ENCODE measurements around the gene FBLN1. TPM values are rescaled to one million over a fixed set of nuclear protein-coding genes. Genes with fewer than 3 reads are reported as not detected.

FBLN1 gene
- total RNA-seq, 1 donor from 2014 or later = 211 TPM

DNA sequence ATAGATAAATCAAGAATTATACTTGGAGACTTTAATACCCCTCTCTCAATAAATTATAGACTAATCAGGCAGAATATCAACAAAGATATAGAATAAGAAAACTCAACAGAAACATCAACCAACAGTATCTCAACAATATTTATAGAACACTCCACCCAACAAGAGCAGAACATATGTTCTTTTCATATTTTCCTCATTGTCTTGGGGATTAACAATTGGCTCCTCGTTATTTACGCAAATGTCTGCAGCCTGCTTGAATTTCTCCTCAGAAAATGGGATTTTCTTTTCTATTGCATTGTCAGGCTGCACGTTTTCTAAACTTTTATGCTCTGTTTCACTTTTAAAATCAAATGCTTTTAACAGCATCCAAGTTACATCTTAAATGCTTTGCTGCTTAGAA, 37.0 kb upstream of the FBLN1 start:
- H3K4me1 Mint-ChIP-seq (ENCODE audit: unreplicated experiment) = peaks cover 31% of the 10 kb centered on the region
- no peaks in the 10 kb centered on the region for H3K27me3 Mint-ChIP-seq (ENCODE audit: unreplicated experiment)
- no peak overlapping the region for H3K4me3 Mint-ChIP-seq (ENCODE audit: unreplicated experiment)
- no peak overlapping the region for H3K27ac Mint-ChIP-seq (ENCODE audit: unreplicated experiment)
- no peak for DNase-seq (ENCODE audit: extremely low spot score, unreplicated experiment)
- peaks cover 2% of the 10 kb centered on the region for H3K36me3 Mint-ChIP-seq (ENCODE audit: unreplicated experiment)
- TF ChIP-seq, protein P1, sequence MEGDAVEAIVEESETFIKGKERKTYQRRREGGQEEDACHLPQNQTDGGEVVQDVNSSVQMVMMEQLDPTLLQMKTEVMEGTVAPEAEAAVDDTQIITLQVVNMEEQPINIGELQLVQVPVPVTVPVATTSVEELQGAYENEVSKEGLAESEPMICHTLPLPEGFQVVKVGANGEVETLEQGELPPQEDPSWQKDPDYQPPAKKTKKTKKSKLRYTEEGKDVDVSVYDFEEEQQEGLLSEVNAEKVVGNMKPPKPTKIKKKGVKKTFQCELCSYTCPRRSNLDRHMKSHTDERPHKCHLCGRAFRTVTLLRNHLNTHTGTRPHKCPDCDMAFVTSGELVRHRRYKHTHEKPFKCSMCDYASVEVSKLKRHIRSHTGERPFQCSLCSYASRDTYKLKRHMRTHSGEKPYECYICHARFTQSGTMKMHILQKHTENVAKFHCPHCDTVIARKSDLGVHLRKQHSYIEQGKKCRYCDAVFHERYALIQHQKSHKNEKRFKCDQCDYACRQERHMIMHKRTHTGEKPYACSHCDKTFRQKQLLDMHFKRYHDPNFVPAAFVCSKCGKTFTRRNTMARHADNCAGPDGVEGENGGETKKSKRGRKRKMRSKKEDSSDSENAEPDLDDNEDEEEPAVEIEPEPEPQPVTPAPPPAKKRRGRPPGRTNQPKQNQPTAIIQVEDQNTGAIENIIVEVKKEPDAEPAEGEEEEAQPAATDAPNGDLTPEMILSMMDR (IDR thresholded peaks at IDR 0.05) = no peak
- peaks cover 9% of the 10 kb centered on the region for H3K9me3 Mint-ChIP-seq (ENCODE audit: unreplicated experiment)

DNA sequence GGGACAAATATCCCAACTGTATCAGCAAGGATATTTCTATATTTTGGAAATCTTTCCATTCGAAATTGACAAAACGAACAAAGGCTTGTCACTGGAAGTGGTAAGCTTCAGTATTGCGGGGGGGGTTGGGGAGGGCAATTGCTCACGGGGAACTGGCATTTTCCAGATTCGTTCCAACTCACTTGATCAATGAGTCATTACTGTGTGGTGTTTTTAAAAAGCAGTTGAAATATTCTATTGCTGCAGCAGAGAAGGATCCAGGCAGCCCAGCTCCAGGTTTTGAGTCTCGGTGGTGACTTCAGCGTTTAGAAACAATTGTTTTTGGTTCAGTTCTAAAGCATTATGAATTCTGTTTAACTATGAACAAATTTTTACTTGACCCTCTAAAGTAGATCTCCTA, 33.8 kb upstream of the FBLN1 start:
- peaks cover 9% of the 10 kb centered on the region for H3K9me3 Mint-ChIP-seq (ENCODE audit: unreplicated experiment)
- H3K27ac Mint-ChIP-seq (ENCODE audit: unreplicated experiment) = peak overlapping the region; percentile 72
- TF ChIP-seq, protein P1 (IDR thresholded peaks at IDR 0.05) = no peak
- H3K36me3 Mint-ChIP-seq (ENCODE audit: unreplicated experiment) = peaks cover 2% of the 10 kb centered on the region
- no peak for DNase-seq (ENCODE audit: extremely low spot score, unreplicated experiment)
- no peaks in the 10 kb centered on the region for H3K27me3 Mint-ChIP-seq (ENCODE audit: unreplicated experiment)
- H3K4me3 Mint-ChIP-seq (ENCODE audit: unreplicated experiment) = no peak overlapping the region
- H3K4me1 Mint-ChIP-seq (ENCODE audit: unreplicated experiment) = peaks cover 46% of the 10 kb centered on the region

DNA sequence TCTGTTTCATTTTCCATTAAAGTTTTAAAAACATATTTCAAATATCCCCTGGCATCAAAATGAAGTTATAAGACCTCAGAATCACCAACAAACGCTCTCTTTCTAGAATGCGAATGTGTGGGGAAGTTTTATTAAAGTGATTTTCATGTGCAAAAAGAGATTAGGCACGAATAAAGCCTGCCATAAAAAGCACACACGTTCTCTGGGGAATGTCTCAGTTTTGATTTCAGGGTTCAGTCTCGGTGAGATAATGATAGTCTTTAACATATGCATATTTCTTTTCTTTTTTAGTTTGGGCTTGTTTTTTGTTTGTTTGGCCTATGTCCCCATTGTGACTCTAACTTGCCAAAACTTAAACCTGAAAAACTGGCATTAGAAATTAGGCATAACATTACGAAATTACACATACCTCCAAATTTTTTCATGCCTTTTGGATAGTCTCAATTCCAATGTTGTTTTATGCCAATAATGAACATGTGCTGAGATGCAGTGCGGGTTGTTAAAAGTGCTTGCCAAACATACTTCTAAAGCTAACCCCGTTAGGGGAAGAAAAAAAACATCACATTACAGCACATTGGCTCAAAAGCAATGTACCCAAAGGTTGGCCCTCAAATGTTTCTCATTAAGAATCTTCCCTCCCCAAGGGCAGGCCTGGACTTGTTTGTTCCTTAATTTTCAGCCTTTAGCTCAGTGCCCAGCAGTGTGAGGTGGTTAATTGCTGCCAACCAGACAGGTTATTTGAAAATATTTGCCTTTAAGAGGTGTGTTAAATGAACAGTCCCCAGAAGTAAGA, 33.2 kb upstream of the FBLN1 start:
- peak overlapping the region; percentile 72 for H3K27ac Mint-ChIP-seq (ENCODE audit: unreplicated experiment)
- no peak for DNase-seq (ENCODE audit: extremely low spot score, unreplicated experiment)
- H3K9me3 Mint-ChIP-seq (ENCODE audit: unreplicated experiment) = peaks cover 9% of the 10 kb centered on the region
- H3K36me3 Mint-ChIP-seq (ENCODE audit: unreplicated experiment) = peaks cover 2% of the 10 kb centered on the region
- no peak overlapping the region for H3K4me3 Mint-ChIP-seq (ENCODE audit: unreplicated experiment)
- peaks cover 52% of the 10 kb centered on the region for H3K4me1 Mint-ChIP-seq (ENCODE audit: unreplicated experiment)
- TF ChIP-seq, protein P1 (IDR thresholded peaks at IDR 0.05) = no peak
- H3K27me3 Mint-ChIP-seq (ENCODE audit: unreplicated experiment) = no peaks in the 10 kb centered on the region

DNA sequence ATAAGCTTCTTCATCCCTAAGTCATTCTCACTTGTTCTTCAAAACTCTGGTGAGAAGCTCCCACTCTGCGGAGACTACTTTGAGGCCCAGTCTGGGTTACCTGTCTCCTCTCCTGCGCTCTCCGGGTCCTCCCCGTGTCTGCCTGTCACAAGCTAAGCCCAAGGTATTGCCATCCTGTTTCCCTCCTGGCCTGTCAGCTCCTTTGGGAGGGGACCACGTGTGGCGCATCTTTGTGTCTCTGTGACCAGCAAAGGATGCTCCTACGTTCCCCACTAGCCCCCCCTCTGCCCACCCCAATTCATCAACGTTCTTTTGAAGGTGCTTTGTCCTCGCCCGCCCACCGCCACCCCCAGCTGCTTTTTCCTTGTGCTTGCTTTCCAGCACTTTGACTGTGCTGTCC, 31.8 kb upstream of the FBLN1 start:
- Mint-ChIP-seq H3K27ac (ENCODE audit: unreplicated experiment) (peak overlapping the region; percentile 66), H3K4me1 (ENCODE audit: unreplicated experiment) (peaks cover 62% of the 10 kb centered on the region), H3K9me3 (ENCODE audit: unreplicated experiment) (peaks cover 9% of the 10 kb centered on the region), H3K4me3 (ENCODE audit: unreplicated experiment) (no peak overlapping the region), H3K27me3 (ENCODE audit: unreplicated experiment) (no peaks in the 10 kb centered on the region), H3K36me3 (ENCODE audit: unreplicated experiment) (peaks cover 2% of the 10 kb centered on the region)
- TF ChIP-seq, protein P1 (IDR thresholded peaks at IDR 0.05) = no peak
- DNase-seq (ENCODE audit: extremely low spot score, unreplicated experiment) = no peak

DNA sequence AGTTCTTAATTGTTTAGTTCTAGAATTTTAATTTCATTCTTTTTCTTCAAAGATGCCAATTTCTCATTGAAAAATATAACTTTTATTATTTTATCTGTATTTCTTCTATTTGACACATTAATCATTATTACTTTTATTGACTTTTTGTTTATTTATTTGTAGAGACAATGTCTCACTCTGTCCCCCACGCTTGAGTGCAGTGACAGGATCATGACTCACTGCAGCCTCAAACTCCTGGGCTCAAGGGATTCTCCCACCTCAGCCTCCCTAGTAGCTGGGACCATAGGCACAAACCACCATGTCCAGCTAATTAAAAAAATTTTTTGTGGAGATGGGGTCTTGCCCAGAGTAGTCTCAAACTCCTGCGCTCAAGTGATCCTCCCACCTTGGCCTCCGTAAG, 30.3 kb upstream of the FBLN1 start:
- peaks cover 73% of the 10 kb centered on the region for H3K4me1 Mint-ChIP-seq (ENCODE audit: unreplicated experiment)
- TF ChIP-seq, protein P1 (IDR thresholded peaks at IDR 0.05) = no peak

More for the DNA sequence above, 30.3 kb upstream of the FBLN1 start:
- Mint-ChIP-seq H3K4me3 (ENCODE audit: unreplicated experiment) (no peak overlapping the region), H3K9me3 (ENCODE audit: unreplicated experiment) (peaks cover 3% of the 10 kb centered on the region), H3K27me3 (ENCODE audit: unreplicated experiment) (no peaks in the 10 kb centered on the region), H3K27ac (ENCODE audit: unreplicated experiment) (no peak overlapping the region), H3K36me3 (ENCODE audit: unreplicated experiment) (peaks cover 2% of the 10 kb centered on the region)
- no peak for DNase-seq (ENCODE audit: extremely low spot score, unreplicated experiment)

All from osteocyte (in vitro differentiated cells).